K562 (cell line): ENCODE measurements around the gene CBFA2T2. TPM values are rescaled to one million over a fixed set of nuclear protein-coding genes. Genes with fewer than 3 reads are reported as not detected.
A peak's percentile ranks its signal among the peaks of the same experiment; 100 is the strongest.

Experiments used
- E2F3 ChIP-seq: fragments of 250-450 bp; sonication (Bioruptor Pico); IDR thresholded peaks from 2 replicates; pipeline ENCODE4 v1.4.0; 2020; ENCODE audit warnings: mild to moderate bottlenecking
- ETV5 ChIP-seq: sonication (generic); formaldehyde crosslinking; IDR thresholded peaks from 2 replicates; pipeline ENCODE4 v1.4.0; 2020; ENCODE audit warnings: low read depth, mild to moderate bottlenecking, missing genetic modification reagents
- PCBP1 ChIP-seq: fragments of 200-400 bp; formaldehyde crosslinking; IDR thresholded peaks from 2 replicates; pipeline ENCODE4 v1.6.1; 2018; ENCODE audit warnings: mild to moderate bottlenecking, low read depth, low read length; ENCODE audit not compliant: poor library complexity, severe bottlenecking
- PPARD ChIP-seq: fragments of 250-450 bp; sonication (Bioruptor Pico); IDR thresholded peaks from 2 replicates; pipeline ENCODE4 v1.8.0; 2022; ENCODE audit warnings: inconsistent platforms, mild to moderate bottlenecking, moderate library complexity
- TCF3 ChIP-seq: sonication (generic); formaldehyde crosslinking; IDR thresholded peaks from 2 replicates; pipeline ENCODE4 v1.4.0; 2020; ENCODE audit warnings: mild to moderate bottlenecking, missing genetic modification reagents
- TEAD1 ChIP-seq, 2 experiments: fragments of 450-650 bp in 1 of 2; sonication (generic) in 1 of 2; formaldehyde crosslinking; IDR thresholded peaks; 2 replicates each; pipeline versions ENCODE4 v1.4.0 to v1.8.0; 2020 to 2022; ENCODE audit warnings: mild to moderate bottlenecking in 2 of 2, missing genetic modification reagents in 1 of 2
- polyA plus RNA-seq, 8 experiments: library from polyadenylated mRNA; depleted of rRNA in 4 of 8; stranded (reverse) in 5 of 8; unstranded in 3 of 8; fragments of >200 nt; fragmentation: Nextera tagmentation in 2 of 8; fragmentation: Illumina TruSeq in 1 of 8; extraction: Ambion mirVana in 2 of 8; extraction: Trizol in 1 of 8; gene quantifications; 2 replicates each; pipeline versions ENCODE4 v1.2.1 to v1.2.3, GENCODE V29; 2011 to 2014; ENCODE audit warnings: inconsistent platforms in 1 of 8, missing spikeins in 1 of 8
- total RNA-seq, 7 experiments: library from RNA; depleted of rRNA in 6 of 7; stranded (reverse); fragments of >200 nt in 6 of 7; fragmentation: Illumina TruSeq in 2 of 7; extraction: Trizol in 2 of 7; gene quantifications; 2 replicates each; pipeline versions ENCODE4 v1.2.1 to v1.2.3, GENCODE V29; 2011 to 2021; ENCODE audit warnings: low replicate concordance in 1 of 7
- TF ChIP-seq, protein P1 (sequence below): fragments of 450-650 bp; formaldehyde crosslinking; IDR thresholded peaks from 2 replicates; pipeline ENCODE4 v1.4.0; 2022; ENCODE audit warnings: missing genetic modification characterization
- TF ChIP-seq, protein P2 (sequence below): fragments of 250-450 bp; sonication (Bioruptor Pico); IDR thresholded peaks from 2 replicates; pipeline ENCODE4 v1.4.0; 2020
- TF ChIP-seq, protein P3 (sequence below): sonication (generic); formaldehyde crosslinking; IDR thresholded peaks from 2 replicates; pipeline ENCODE4 v1.8.0; 2022; ENCODE audit warnings: mild to moderate bottlenecking, missing genetic modification reagents

CBFA2T2 gene
- total and polyA plus RNA-seq, 9 of the 15 experiments (the other 6 are each of a cell fraction or from before 2014, with no cell fraction given), result 0.27 to 9.6 (median 5.8) TPM

DNA sequence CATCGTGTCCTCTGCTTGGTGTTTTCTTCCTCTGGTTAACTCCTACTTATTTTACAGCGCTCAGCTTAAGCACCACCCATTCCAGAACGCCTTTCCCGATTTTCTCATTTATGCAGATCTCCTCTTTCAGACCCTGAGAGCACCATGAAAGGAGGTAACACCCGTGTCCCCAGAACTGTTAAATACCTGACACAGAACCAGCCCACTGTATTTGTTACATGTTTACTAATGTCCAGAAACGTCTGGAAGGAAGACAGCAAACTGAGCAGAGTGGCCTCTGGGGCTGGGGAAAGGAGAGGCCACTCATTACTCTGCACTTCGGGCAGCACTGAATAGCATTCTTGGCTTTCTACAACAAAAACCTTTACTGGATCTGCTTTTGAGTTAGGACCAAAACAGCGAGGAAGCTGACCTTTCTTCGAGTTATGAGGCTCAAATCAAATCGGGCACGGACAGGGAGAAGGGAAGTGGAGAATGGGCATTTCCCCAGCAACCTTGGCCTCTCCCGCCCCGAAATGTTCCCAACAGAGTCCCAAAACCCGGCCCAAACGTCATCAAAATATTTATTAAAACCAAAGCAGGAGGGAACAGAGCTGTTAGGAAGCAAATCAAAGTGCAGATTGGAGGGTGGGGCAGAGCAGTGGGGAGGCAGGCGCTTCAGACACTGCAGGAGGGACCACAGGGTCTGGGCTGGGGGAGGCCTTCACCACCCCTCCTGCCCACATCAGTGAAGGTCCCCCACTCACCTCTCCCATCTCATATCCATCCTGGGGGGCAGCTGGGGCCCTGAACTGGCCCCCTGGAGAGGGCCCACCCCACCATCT, 185.5 kb downstream of the CBFA2T2 start (continued):
- TF ChIP-seq PPARD (CRISPR knock-in tag) (no peak), E2F3 (no peak), TCF3 (0 out of 2 replicates have a peak, but pooled peaks have one; percentile 3), PCBP1 (no peak), ETV5 (CRISPR knock-in tag) (peak; percentile 4; the same call in 1 of the 2 replicates), TEAD1 (CRISPR knock-in tag; IDR thresholded peaks at IDR 0.05) (no peak)
- TF ChIP-seq, protein P1, sequence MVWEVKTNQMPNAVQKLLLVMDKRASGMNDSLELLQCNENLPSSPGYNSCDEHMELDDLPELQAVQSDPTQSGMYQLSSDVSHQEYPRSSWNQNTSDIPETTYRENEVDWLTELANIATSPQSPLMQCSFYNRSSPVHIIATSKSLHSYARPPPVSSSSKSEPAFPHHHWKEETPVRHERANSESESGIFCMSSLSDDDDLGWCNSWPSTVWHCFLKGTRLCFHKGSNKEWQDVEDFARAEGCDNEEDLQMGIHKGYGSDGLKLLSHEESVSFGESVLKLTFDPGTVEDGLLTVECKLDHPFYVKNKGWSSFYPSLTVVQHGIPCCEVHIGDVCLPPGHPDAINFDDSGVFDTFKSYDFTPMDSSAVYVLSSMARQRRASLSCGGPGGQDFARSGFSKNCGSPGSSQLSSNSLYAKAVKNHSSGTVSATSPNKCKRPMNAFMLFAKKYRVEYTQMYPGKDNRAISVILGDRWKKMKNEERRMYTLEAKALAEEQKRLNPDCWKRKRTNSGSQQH, result no peak
- TF ChIP-seq, protein P2, sequence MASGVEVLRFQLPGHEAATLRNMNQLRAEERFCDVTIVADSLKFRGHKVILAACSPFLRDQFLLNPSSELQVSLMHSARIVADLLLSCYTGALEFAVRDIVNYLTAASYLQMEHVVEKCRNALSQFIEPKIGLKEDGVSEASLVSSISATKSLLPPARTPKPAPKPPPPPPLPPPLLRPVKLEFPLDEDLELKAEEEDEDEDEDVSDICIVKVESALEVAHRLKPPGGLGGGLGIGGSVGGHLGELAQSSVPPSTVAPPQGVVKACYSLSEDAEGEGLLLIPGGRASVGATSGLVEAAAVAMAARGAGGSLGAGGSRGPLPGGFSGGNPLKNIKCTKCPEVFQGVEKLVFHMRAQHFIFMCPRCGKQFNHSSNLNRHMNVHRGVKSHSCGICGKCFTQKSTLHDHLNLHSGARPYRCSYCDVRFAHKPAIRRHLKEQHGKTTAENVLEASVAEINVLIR (CRISPR knock-in tag), result no peak
- TF ChIP-seq, protein P3, sequence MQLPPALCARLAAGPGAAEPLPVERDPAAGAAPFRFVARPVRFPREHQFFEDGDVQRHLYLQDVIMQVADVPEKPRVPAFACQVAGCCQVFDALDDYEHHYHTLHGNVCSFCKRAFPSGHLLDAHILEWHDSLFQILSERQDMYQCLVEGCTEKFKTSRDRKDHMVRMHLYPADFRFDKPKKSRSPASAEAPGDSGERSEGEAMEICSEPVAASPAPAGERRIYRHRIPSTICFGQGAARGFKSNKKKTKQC, result no peak
